Upper lobe of left lung (tissue), 6 donors: Measurements from ENCODE around the gene NOP56. TPM values are rescaled to one million over a fixed set of nuclear protein-coding genes. Genes with fewer than 3 reads are reported as not detected.
A peak's percentile ranks its signal among the peaks of the same experiment; 100 is the strongest.

ENCODE experiments used
- ATAC-seq, 2 donors: fragments of 200-7000 bp; cut with Tn5 transposase; one replicate each; pipeline ENCODE4 v1.9.1; 2022; ENCODE audit warnings: mild to moderate bottlenecking in 2 of 2, moderate library complexity in 2 of 2; ENCODE audit not compliant: low FRiP score in 2 of 2
- DNase-seq, 2 donors: peaks; one replicate each; pipeline ENCODE4 v3.0.0-alpha.2; 2019 to 2020
- H3K27ac ChIP-seq, 4 donors: fragments of 200-600 bp; sonication (generic); one replicate each; pipeline ENCODE4 v1.5.1; 2016 to 2019
- H3K27me3 ChIP-seq, 4 donors: fragments of 200-600 bp; sonication (generic); one replicate each; pipeline ENCODE4 v1.5.1; 2017 to 2019
- H3K36me3 ChIP-seq, 4 donors: fragments of 200-600 bp; sonication (generic); one replicate each; pipeline ENCODE4 v1.5.1; 2016 to 2019
- H3K4me1 ChIP-seq, 4 donors: fragments of 200-600 bp; sonication (generic); one replicate each; pipeline ENCODE4 v1.5.1; 2018 to 2019
- H3K4me3 ChIP-seq, 4 donors: fragments of 200-600 bp; sonication (generic); one replicate each; pipeline ENCODE4 v1.5.1; 2017 to 2019; ENCODE audit warnings: mild to moderate bottlenecking in 2 of 4, moderate library complexity in 1 of 4
- H3K9me3 ChIP-seq, 4 donors: fragments of 200-600 bp; sonication (generic); one replicate each; pipeline ENCODE4 v1.5.1; 2018 to 2019
- EP300 ChIP-seq, 4 donors: sonication (generic); formaldehyde crosslinking; IDR thresholded peaks; one replicate each; pipeline ENCODE4 v1.5.1; 2017; ENCODE audit warnings: antibody characterized with exemption in 4 of 4, control low read depth in 2 of 4
- POLR2A ChIP-seq, 4 donors: fragments of 450-650 bp; IDR thresholded peaks; one replicate each; pipeline ENCODE4 v1.5.1; 2016 to 2017; ENCODE audit warnings: antibody characterized with exemption in 4 of 4, mild to moderate bottlenecking in 2 of 4
- POLR2AphosphoS5 ChIP-seq, 2 donors: sonication (generic); formaldehyde crosslinking; IDR thresholded peaks; one replicate each; pipeline ENCODE4 v1.5.1; 2017; ENCODE audit warnings: antibody characterized with exemption in 2 of 2
- WGBS, 2 donors: methylation state at CpG; one replicate each; pipeline ENCODE4 v1.1.5; 2017 to 2018; 5-methylcytosine and 5-hydroxymethylcytosine counted together
- total RNA-seq, 6 donors: library from RNA; depleted of rRNA in 4 of 6; stranded (reverse); fragments of >200 nt in 4 of 6; gene quantifications; one replicate each; pipeline versions ENCODE4 v1.1.0 to v1.2.1, GENCODE V29; 2016 to 2021
- TF ChIP-seq, protein P1 (sequence below), 6 experiments: fragments of 450-650 bp in 4 of 6; fragments of 200-600 bp in 2 of 6; sonication (generic) in 2 of 6; IDR thresholded peaks; one replicate each; pipeline ENCODE4 v1.5.1; 2016 to 2019; ENCODE audit warnings: antibody characterized with exemption in 6 of 6
- donor health status: DM: no; HTN: no; CAD: no; lungs with moderate emphysema.
- donor health status: DM: no; HTN: yes; CAD: no; lungs with severe emphysema.

Gene NOP56
- total RNA-seq, 6 donors from 2014 or later, result 64.8 to 162 (median 93.6) TPM

GRCh38 chr20:2663364-2663886 is 11.0 kb downstream of the NOP56 start:
- peak overlapping the region; percentile 84 to 97 (median 90) for H3K27ac ChIP-seq
- no peaks in the 10 kb centered on the region for H3K9me3 ChIP-seq
- H3K4me1 ChIP-seq, result peaks cover 11 to 15% (median 12%) of the 10 kb centered on the region in 4 donors
- peak overlapping the region; percentile 76 to 94 (median 88) for H3K4me3 ChIP-seq
- TF ChIP-seq, protein P1, sequence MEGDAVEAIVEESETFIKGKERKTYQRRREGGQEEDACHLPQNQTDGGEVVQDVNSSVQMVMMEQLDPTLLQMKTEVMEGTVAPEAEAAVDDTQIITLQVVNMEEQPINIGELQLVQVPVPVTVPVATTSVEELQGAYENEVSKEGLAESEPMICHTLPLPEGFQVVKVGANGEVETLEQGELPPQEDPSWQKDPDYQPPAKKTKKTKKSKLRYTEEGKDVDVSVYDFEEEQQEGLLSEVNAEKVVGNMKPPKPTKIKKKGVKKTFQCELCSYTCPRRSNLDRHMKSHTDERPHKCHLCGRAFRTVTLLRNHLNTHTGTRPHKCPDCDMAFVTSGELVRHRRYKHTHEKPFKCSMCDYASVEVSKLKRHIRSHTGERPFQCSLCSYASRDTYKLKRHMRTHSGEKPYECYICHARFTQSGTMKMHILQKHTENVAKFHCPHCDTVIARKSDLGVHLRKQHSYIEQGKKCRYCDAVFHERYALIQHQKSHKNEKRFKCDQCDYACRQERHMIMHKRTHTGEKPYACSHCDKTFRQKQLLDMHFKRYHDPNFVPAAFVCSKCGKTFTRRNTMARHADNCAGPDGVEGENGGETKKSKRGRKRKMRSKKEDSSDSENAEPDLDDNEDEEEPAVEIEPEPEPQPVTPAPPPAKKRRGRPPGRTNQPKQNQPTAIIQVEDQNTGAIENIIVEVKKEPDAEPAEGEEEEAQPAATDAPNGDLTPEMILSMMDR (IDR thresholded peaks at IDR 0.05), result no peak
- TF ChIP-seq EP300 (IDR thresholded peaks at IDR 0.05) (no peak), POLR2A (IDR thresholded peaks at IDR 0.05) (no peak), POLR2AphosphoS5 (IDR thresholded peaks at IDR 0.05) (no peak)
- H3K27me3 ChIP-seq, result no peaks in the 10 kb centered on the region
- peaks cover 7 to 41% (median 30%) of the 10 kb centered on the region in 4 donors for H3K36me3 ChIP-seq
- DNase-seq (no peak), ATAC-seq (peak in 1 of 2 donors; percentile 3)
- 8% methylated on average over 11 to 13 of the region's 13 CpGs for WGBS, 2 donors

DNA sequence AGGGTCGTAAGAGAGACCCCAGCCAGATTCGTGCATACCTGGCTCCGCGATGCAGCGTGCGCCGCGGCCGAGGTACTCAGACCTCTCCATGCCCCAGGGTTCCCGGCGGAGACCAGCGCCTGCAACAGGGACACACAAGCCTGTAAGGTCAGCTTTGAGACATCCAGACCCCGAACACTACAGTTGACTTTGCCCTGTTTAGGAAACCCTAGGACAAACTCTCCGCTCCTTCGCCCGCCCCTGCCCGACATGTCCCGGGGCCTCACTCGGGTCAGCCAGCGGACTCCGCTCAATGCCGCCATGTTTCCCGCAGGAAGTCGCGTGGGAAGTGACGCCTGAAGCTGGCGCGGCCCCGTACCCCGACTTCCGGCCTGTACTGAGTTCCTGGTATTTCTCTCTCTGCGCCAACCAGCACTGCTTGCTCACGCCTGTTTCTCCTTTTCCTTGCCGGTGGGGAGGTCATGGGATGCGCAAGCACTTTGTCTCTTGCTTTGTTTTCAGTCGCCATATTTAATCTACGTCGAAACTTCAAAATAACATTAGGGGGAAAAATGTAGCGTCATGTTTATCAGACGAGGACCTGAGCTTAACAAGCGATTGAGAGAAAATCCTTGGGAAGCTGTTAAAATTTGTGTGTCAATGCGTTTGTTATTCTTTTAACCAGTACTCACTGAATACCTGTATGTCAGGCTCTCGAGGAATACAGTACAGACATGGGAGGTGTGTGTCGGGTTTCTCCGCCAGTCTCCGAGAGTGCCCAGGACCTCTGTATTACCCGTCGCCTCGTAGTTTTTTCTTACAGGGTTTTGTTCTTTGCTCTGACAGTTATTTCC is 11.7 kb downstream of the NOP56 start, which contains the start of gene IDH3B:
IDH3B (minus strand) TSS at position 330 of the 833 bp plus-strand sequence; CDS start at position 302, 28 bp downstream.
- H3K9me3 ChIP-seq, result no peaks in the 10 kb centered on the region
- 11 to 16% methylated on average over 29 to 48 of the region's 49 CpGs for WGBS, 2 donors
- H3K4me3 ChIP-seq, result peak within 1 kb of the TSS; percentile 76 to 94 (median 88)
- H3K27ac ChIP-seq, result peak within 1 kb of the TSS; percentile 84 to 97 (median 90)
- ATAC-seq, result peak; percentile 93 to 98
- H3K27me3 ChIP-seq, result no peaks in the 10 kb centered on the region
- H3K36me3 ChIP-seq, result peaks cover 4 to 34% (median 23%) of the 10 kb centered on the region in 4 donors
- H3K4me1 ChIP-seq, result peaks cover 11 to 15% (median 12%) of the 10 kb centered on the region in 4 donors
- peak; percentile 92 to 98 for DNase-seq
- TF ChIP-seq POLR2AphosphoS5 (IDR thresholded peaks at IDR 0.05), result peak; percentile 98 to 99
- TF ChIP-seq EP300 (IDR thresholded peaks at IDR 0.05), result peak in 1 of 4 donors; percentile 53
- TF ChIP-seq, protein P1 (IDR thresholded peaks at IDR 0.05), result peak in 2 of 6 experiments; percentile 13 to 29
- peak in 3 of 4 donors; percentile 69 to 93 (median 76) for TF ChIP-seq POLR2A (IDR thresholded peaks at IDR 0.05)

DNA sequence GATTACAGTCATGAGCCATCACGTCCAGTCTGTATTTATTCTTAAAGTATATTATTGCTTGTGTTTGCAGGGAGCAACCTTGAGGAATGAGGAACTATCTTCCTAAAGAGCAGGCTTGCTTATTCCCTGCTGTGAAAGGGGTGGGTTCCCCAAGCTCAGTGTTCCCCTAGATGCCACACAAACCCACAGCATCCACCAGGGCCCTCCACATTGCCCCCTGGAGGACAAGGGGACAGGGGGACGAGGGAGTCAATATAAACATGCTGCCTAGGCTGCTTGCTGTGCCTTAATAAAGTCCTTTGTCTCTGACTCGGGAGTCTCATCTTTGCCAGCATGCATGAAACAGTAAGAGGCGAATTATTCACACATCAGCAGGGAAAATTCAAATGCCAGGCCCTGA is 19.5 kb downstream of the NOP56 start:
- TF ChIP-seq, protein P1 (IDR thresholded peaks at IDR 0.05), result no peak
- TF ChIP-seq EP300 (IDR thresholded peaks at IDR 0.05) (no peak), POLR2A (IDR thresholded peaks at IDR 0.05) (no peak), POLR2AphosphoS5 (IDR thresholded peaks at IDR 0.05) (no peak)
- no peaks in the 10 kb centered on the region for H3K4me1 ChIP-seq
- no peak overlapping the region for H3K4me3 ChIP-seq
- 28 to 41% methylated on average over 4 of the region's 4 CpGs for WGBS, 2 donors
- H3K36me3 ChIP-seq, result no peaks in the 10 kb centered on the region
- DNase-seq (no peak), ATAC-seq (no peak)
- H3K27me3 ChIP-seq, result no peaks in the 10 kb centered on the region
- no peak overlapping the region for H3K27ac ChIP-seq
- no peaks in the 10 kb centered on the region for H3K9me3 ChIP-seq

GRCh38 chr20:2672446-2672845 is 20.0 kb downstream of the NOP56 start:
- WGBS, 2 donors, result 57 to 77% methylated on average over 3 of the region's 3 CpGs
- TF ChIP-seq POLR2A (IDR thresholded peaks at IDR 0.05), result no peak
- TF ChIP-seq, protein P1 (IDR thresholded peaks at IDR 0.05), result no peak
- TF ChIP-seq POLR2AphosphoS5 (IDR thresholded peaks at IDR 0.05), result no peak
- TF ChIP-seq EP300 (IDR thresholded peaks at IDR 0.05), result no peak
- DNase-seq (no peak), ATAC-seq (no peak)
- Histone ChIP-seq H3K36me3 (no peaks in the 10 kb centered on the region), H3K4me3 (no peak overlapping the region), H3K27ac (no peak overlapping the region), H3K4me1 (no peaks in the 10 kb centered on the region), H3K9me3 (no peaks in the 10 kb centered on the region), H3K27me3 (no peaks in the 10 kb centered on the region)
